NT2/D1 (cell line): ENCODE data around the gene ACADSB.

Experiments
- SUZ12 ChIP-seq: IDR thresholded peaks from 2 replicates; pipeline ENCODE4 v1.6.1; 2011; ENCODE audit not compliant: insufficient read length, insufficient read depth; ENCODE audit errors: extremely low read depth
- YY1 ChIP-seq: IDR thresholded peaks from 2 replicates; pipeline ENCODE4 v1.6.1; 2011; ENCODE audit not compliant: insufficient read length, insufficient read depth
- ZNF274 ChIP-seq: IDR thresholded peaks from 2 replicates; pipeline ENCODE4 v1.6.1; 2011; ENCODE audit warnings: mild to moderate bottlenecking, low read depth, low read length

GRCh38 chr10:122981066-122981464, 27.7 kb upstream of the ACADSB start:
- TF ChIP-seq SUZ12 = no peak
- no peak for TF ChIP-seq ZNF274
- no peak for TF ChIP-seq YY1
